A549 (cell line): Measurements from ENCODE around the gene TBC1D10A. TPM values are rescaled to one million over a fixed set of nuclear protein-coding genes. Genes with fewer than 3 reads are reported as not detected.

Source experiments
- ATAC-seq, 2 experiments: fragments of 200-7000 bp in 1 of 2; fragments of >200 bp in 1 of 2; cut with Nextera tagmentation in 1 of 2; cut with Tn5 transposase in 1 of 2; 3 replicates each; pipeline versions ENCODE4 v1.8.0 to v1.9.1; 2018 to 2020; ENCODE audit warnings: mild to moderate bottlenecking in 1 of 2, moderate library complexity in 1 of 2
- CTCF ChIA-PET: fragments of 300-600 bp; sonication (Branson Sonifier 250); formaldehyde crosslinking; extraction: SDS; loops from one replicate; lab custom pipeline; 2021; ENCODE audit warnings: antibody characterized with exemption, inconsistent platforms; lab: Yijun Ruan, JAX
- POLR2A ChIA-PET: fragments of 350-600 bp; formaldehyde crosslinking; extraction: SDS; loops from one replicate; lab custom pipeline; 2021; ENCODE audit warnings: antibody characterized with exemption, inconsistent platforms; lab: Yijun Ruan, JAX
- DNase-seq, 2 experiments: peaks; one replicate each; pipeline versions ENCODE4 v3.0.0 to v3.0.0-alpha.2; 2011 to 2016; ENCODE audit warnings: low read depth in 1 of 2, low spot score in 1 of 2
- FAIRE-seq: peaks from 2 replicates; lab custom pipeline; 2011; peaks lifted over from hg19 to GRCh38; lab: Jason Lieb, UNC
- H3K27ac ChIP-seq, 2 experiments: fragments of >200 bp; sonication (Bioruptor Twin); formaldehyde crosslinking; 3 replicates each; pipeline ENCODE4 v1.5.1; 2016 to 2017
- H3K4me1 ChIP-seq: fragments of >200 bp; sonication (Bioruptor Twin); formaldehyde crosslinking; 3 replicates; pipeline ENCODE4 v1.6.1; 2016
- H3K4me2 ChIP-seq: fragments of >200 bp; sonication (Bioruptor Twin); formaldehyde crosslinking; 3 replicates; pipeline ENCODE4 v1.6.1; 2016
- H3K4me3 ChIP-seq: fragments of >200 bp; sonication (Bioruptor Twin); formaldehyde crosslinking; 3 replicates; pipeline ENCODE4 v1.5.1; 2016
- H3K9me3 ChIP-seq: fragments of >200 bp; sonication (Bioruptor Twin); formaldehyde crosslinking; 3 replicates; pipeline ENCODE4 v1.6.1; 2016
- ATOH8 ChIP-seq: fragments of 250-450 bp; sonication (Bioruptor Pico); IDR thresholded peaks from 2 replicates; pipeline ENCODE4 v1.5.0; 2020; ENCODE audit warnings: low read depth, mild to moderate bottlenecking, moderate library complexity
- CBX2 ChIP-seq: fragments of 200-600 bp; sonication (generic); IDR thresholded peaks from 2 replicates; pipeline ENCODE4 v1.6.1; 2016; ENCODE audit warnings: low read depth, mild to moderate bottlenecking, borderline replicate concordance
- CBX8 ChIP-seq: fragments of 200-600 bp; sonication (generic); IDR thresholded peaks from 2 replicates; pipeline ENCODE4 v1.6.1; 2016
- E2F6 ChIP-seq: IDR thresholded peaks from 2 replicates; pipeline ENCODE4 v1.6.1; 2012; ENCODE audit warnings: low read depth, borderline replicate concordance
- EHF ChIP-seq: fragments of 250-450 bp; sonication (Bioruptor Pico); IDR thresholded peaks from 2 replicates; pipeline ENCODE4 v1.5.0; 2020; ENCODE audit warnings: mild to moderate bottlenecking
- EP300 ChIP-seq, 2 experiments: fragments of >200 bp; sonication (Bioruptor Twin); formaldehyde crosslinking; IDR thresholded peaks; 2 replicates in 1 of 2; 3 replicates in 1 of 2; pipeline ENCODE4 v1.6.1; 2016 to 2017
- FOSB ChIP-seq: fragments of 250-450 bp; sonication (Bioruptor Pico); IDR thresholded peaks from 2 replicates; pipeline ENCODE4 v1.5.0; 2020; ENCODE audit warnings: mild to moderate bottlenecking, moderate library complexity
- HDAC2 ChIP-seq: fragments of 200-600 bp; sonication (generic); IDR thresholded peaks from 2 replicates; pipeline ENCODE4 v1.6.1; 2016
- HOXB5 ChIP-seq: fragments of 250-450 bp; sonication (Bioruptor Pico); IDR thresholded peaks from 2 replicates; pipeline ENCODE4 v1.5.0; 2020; ENCODE audit warnings: mild to moderate bottlenecking, moderate library complexity
- JUN ChIP-seq, 2 experiments: fragments of >200 bp; sonication (Bioruptor Twin); formaldehyde crosslinking; IDR thresholded peaks; 2 replicates in 1 of 2; 3 replicates in 1 of 2; pipeline ENCODE4 v1.6.1; 2016 to 2017
- KDM1A ChIP-seq: fragments of 200-600 bp; sonication (generic); IDR thresholded peaks from 2 replicates; pipeline ENCODE4 v1.6.1; 2016; ENCODE audit warnings: low read depth, mild to moderate bottlenecking
- KDM5A ChIP-seq: fragments of 200-600 bp; sonication (generic); IDR thresholded peaks from 2 replicates; pipeline ENCODE4 v1.6.1; 2016; ENCODE audit warnings: antibody characterized with exemption, mild to moderate bottlenecking
- MAZ ChIP-seq: fragments of 150-350 bp; IDR thresholded peaks from 2 replicates; pipeline ENCODE4 v1.6.1; 2014; ENCODE audit warnings: antibody characterized with exemption, low read depth, low read length, borderline replicate concordance
- NFE2L2 ChIP-seq: fragments of 150-350 bp; conservative IDR thresholded peaks from 2 replicates; pipeline ENCODE4 v1.6.1; 2014; ENCODE audit warnings: low read length
- RAD21 ChIP-seq, 2 experiments: fragments of >200 bp in 1 of 2; sonication (Bioruptor Twin) in 1 of 2; formaldehyde crosslinking in 1 of 2; IDR thresholded peaks in 1 of 2; conservative IDR thresholded peaks in 1 of 2; 2 replicates in 1 of 2; 3 replicates in 1 of 2; pipeline ENCODE4 v1.6.1; 2012 to 2018; ENCODE audit warnings: inconsistent platforms in 1 of 2
- REST ChIP-seq: fragments of 200-600 bp; sonication (generic); IDR thresholded peaks from 2 replicates; pipeline ENCODE4 v1.6.1; 2016; ENCODE audit warnings: antibody characterized with exemption, mild to moderate bottlenecking, moderate library complexity
- RNF2 ChIP-seq: fragments of 200-600 bp; sonication (generic); IDR thresholded peaks from 2 replicates; pipeline ENCODE4 v1.6.1; 2016; ENCODE audit warnings: low read depth, mild to moderate bottlenecking, antibody characterized with exemption, moderate library complexity, borderline replicate concordance
- ZSCAN20 ChIP-seq: fragments of 250-450 bp; sonication (Bioruptor Pico); IDR thresholded peaks from 2 replicates; pipeline ENCODE4 v1.8.0; 2022; ENCODE audit warnings: mild to moderate bottlenecking, moderate library complexity
- WGBS: methylation state at CpG from one replicate; pipeline ENCODE4 v1.1.6; 2017; ENCODE audit errors: missing lambda C conversion rate; 5-methylcytosine and 5-hydroxymethylcytosine counted together
- polyA plus RNA-seq, 4 experiments: library from polyadenylated mRNA; depleted of rRNA in 3 of 4; stranded (reverse); fragments of >200 nt; fragmentation: RNase III in 1 of 4; extraction: RNeasy Plus Mini Kit Qiagen cat#74134 plus additional on column Dnase treatment in 1 of 4; gene quantifications; 2 replicates in 3 of 4; 3 replicates in 1 of 4; pipeline ENCODE4 v1.2.3, GENCODE V29; 2011 to 2017

TBC1D10A gene
- polyA plus RNA-seq, 2 of the 4 experiments (the other 2 are of a cell fraction), result 5.8 to 6.8 TPM

- TF ChIP-seq REST (no peak), CBX8 (no peak), CBX2 (no peak)
These were observed 30.4 kb downstream of the TBC1D10A start (continued) for GRCh38 chr22:30296324-30296723.

GRCh38 chr22:30295576-30295975 lies 31.2 kb downstream of the TBC1D10A start:
- CTCF ChIA-PET, result interaction anchor here (1.3 to 3.5 kb wide), 4 partner anchors 8 to 188 kb away, joined by 3 to 12 read pairs (median 5); no protein-coding TSS in a partner anchor
- TF ChIP-seq EP300 (IDR thresholded peaks at IDR 0.05), result no peak
- no peak for TF ChIP-seq HDAC2
- no peak for TF ChIP-seq FOSB
- TF ChIP-seq RAD21 (conservative IDR thresholded peaks at IDR 0.05 in 1 of 2, IDR thresholded peaks at IDR 0.05 in 1 of 2), result no peak
- TF ChIP-seq EHF, result no peak
- TF ChIP-seq JUN (IDR thresholded peaks at IDR 0.05), result no peak
- TF ChIP-seq KDM1A, result no peak
- TF ChIP-seq ZSCAN20, result no peak
- TF ChIP-seq ATOH8 (CRISPR knock-in tag), result no peak
- no peak for TF ChIP-seq NFE2L2
- TF ChIP-seq RNF2, result no peak
- no peak for TF ChIP-seq HOXB5
- no peak for TF ChIP-seq MAZ
- TF ChIP-seq REST, result no peak
- no peak for TF ChIP-seq KDM5A
- TF ChIP-seq E2F6, result no peak
- 84% methylated on average over 7 of the region's 7 CpGs for WGBS
- no peak for ATAC-seq
- H3K4me3 ChIP-seq, result no peak overlapping the region
- H3K9me3 ChIP-seq, result no peaks in the 10 kb centered on the region
- peaks cover 6% of the 10 kb centered on the region; the same call in 2 of the 3 replicates for H3K4me1 ChIP-seq
- no peak for DNase-seq
- H3K4me2 ChIP-seq, result no peak overlapping the region
- POLR2A ChIA-PET, result interaction anchor here (0.8 kb wide), 1 partner anchor 26 kb away, joined by 3 read pairs; no protein-coding TSS in a partner anchor
- FAIRE-seq, result no peak
- no peak overlapping the region for H3K27ac ChIP-seq
